GM18868 (cell line): ENCODE data around the gene RSBN1L.

Experiments
- ATAC-seq: cut with Tn5 transposase; IDR thresholded peaks from one replicate; pipeline ENCODE4 v1.9.1; 2021; ENCODE audit warnings: mild to moderate bottlenecking, moderate library complexity; ENCODE audit not compliant: unreplicated experiment

RSBN1L gene

GRCh38 chr7:77799078-77799964 lies 103.1 kb downstream of the RSBN1L start:
- no peak for ATAC-seq

GRCh38 chr7:77800158-77800557 lies 103.9 kb downstream of the RSBN1L start:
- peak; percentile 5 for ATAC-seq

- no peak for ATAC-seq
Observed at GRCh38 chr7:77800730-77801129, 104.5 kb downstream of the RSBN1L start.

GRCh38 chr7:77802557-77803405 lies 106.5 kb downstream of the RSBN1L start:
- ATAC-seq: no peak

- ATAC-seq: no peak
Observed at GRCh38 chr7:77806425-77806824, 110.2 kb downstream of the RSBN1L start.

- ATAC-seq: no peak
Observed at GRCh38 chr7:77808517-77808916, 112.3 kb downstream of the RSBN1L start.

GRCh38 chr7:77811516-77812289 lies 115.4 kb downstream of the RSBN1L start:
- ATAC-seq: no peak

GRCh38 chr7:77812290-77812685 lies 116.0 kb downstream of the RSBN1L start:
- no peak for ATAC-seq

GRCh38 chr7:77813180-77813579 lies 116.9 kb downstream of the RSBN1L start:
- ATAC-seq: no peak

GRCh38 chr7:77819021-77819420 lies 122.8 kb downstream of the RSBN1L start:
- ATAC-seq: no peak

GRCh38 chr7:77820967-77821366 lies 124.7 kb downstream of the RSBN1L start:
- no peak for ATAC-seq

- ATAC-seq: no peak
Observed at GRCh38 chr7:77822269-77822668, 126.0 kb downstream of the RSBN1L start.

GRCh38 chr7:77823787-77824186 lies 127.5 kb downstream of the RSBN1L start:
- peak; percentile 34 for ATAC-seq

- ATAC-seq: no peak
Observed at GRCh38 chr7:77824636-77825035, 128.4 kb downstream of the RSBN1L start.

- ATAC-seq: no peak
Observed at GRCh38 chr7:77825131-77825530, 128.9 kb downstream of the RSBN1L start.

GRCh38 chr7:77826300-77826699 lies 130.0 kb downstream of the RSBN1L start:
- ATAC-seq: no peak

- ATAC-seq: peak; percentile 40
Observed at GRCh38 chr7:77827999-77828398, 131.7 kb downstream of the RSBN1L start.

GRCh38 chr7:77830649-77831355 lies 134.5 kb downstream of the RSBN1L start:
- ATAC-seq: peak; percentile 47

GRCh38 chr7:77831481-77831880 lies 135.2 kb downstream of the RSBN1L start:
- no peak for ATAC-seq

- no peak for ATAC-seq
Observed at GRCh38 chr7:77831953-77832352, 135.7 kb downstream of the RSBN1L start.
